ENCODE measurements around the gene TECPR1. TPM values are rescaled to one million over a fixed set of nuclear protein-coding genes. Genes with fewer than 3 reads are reported as not detected.

TECPR1 gene
- total and polyA plus RNA-seq, 2 of the 8 experiments (the other 6 are each of a cell fraction or from before 2014, with no cell fraction given) = 1.3 to 11.1 TPM

DNA sequence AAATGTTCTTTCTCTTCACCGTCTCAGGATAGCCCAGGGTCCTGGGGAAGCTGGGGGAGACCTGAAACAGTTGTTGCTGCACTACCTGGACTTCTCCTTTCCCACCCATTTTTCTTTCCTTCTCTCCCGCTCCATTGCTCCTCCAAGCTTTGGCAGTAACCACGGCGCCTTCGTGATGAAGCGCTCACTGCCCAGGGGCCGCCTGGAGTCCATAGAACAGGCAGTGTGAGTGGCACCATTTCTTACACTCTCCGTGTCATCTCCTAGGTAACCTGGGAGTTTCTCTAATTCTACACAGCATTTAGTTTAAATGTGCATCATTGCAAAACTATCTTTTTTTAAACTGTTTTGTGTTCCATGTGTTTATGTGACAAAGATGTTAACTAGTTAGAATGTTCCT, 81.1 kb downstream of the TECPR1 start (continued):
- TF ChIP-seq, protein P1, sequence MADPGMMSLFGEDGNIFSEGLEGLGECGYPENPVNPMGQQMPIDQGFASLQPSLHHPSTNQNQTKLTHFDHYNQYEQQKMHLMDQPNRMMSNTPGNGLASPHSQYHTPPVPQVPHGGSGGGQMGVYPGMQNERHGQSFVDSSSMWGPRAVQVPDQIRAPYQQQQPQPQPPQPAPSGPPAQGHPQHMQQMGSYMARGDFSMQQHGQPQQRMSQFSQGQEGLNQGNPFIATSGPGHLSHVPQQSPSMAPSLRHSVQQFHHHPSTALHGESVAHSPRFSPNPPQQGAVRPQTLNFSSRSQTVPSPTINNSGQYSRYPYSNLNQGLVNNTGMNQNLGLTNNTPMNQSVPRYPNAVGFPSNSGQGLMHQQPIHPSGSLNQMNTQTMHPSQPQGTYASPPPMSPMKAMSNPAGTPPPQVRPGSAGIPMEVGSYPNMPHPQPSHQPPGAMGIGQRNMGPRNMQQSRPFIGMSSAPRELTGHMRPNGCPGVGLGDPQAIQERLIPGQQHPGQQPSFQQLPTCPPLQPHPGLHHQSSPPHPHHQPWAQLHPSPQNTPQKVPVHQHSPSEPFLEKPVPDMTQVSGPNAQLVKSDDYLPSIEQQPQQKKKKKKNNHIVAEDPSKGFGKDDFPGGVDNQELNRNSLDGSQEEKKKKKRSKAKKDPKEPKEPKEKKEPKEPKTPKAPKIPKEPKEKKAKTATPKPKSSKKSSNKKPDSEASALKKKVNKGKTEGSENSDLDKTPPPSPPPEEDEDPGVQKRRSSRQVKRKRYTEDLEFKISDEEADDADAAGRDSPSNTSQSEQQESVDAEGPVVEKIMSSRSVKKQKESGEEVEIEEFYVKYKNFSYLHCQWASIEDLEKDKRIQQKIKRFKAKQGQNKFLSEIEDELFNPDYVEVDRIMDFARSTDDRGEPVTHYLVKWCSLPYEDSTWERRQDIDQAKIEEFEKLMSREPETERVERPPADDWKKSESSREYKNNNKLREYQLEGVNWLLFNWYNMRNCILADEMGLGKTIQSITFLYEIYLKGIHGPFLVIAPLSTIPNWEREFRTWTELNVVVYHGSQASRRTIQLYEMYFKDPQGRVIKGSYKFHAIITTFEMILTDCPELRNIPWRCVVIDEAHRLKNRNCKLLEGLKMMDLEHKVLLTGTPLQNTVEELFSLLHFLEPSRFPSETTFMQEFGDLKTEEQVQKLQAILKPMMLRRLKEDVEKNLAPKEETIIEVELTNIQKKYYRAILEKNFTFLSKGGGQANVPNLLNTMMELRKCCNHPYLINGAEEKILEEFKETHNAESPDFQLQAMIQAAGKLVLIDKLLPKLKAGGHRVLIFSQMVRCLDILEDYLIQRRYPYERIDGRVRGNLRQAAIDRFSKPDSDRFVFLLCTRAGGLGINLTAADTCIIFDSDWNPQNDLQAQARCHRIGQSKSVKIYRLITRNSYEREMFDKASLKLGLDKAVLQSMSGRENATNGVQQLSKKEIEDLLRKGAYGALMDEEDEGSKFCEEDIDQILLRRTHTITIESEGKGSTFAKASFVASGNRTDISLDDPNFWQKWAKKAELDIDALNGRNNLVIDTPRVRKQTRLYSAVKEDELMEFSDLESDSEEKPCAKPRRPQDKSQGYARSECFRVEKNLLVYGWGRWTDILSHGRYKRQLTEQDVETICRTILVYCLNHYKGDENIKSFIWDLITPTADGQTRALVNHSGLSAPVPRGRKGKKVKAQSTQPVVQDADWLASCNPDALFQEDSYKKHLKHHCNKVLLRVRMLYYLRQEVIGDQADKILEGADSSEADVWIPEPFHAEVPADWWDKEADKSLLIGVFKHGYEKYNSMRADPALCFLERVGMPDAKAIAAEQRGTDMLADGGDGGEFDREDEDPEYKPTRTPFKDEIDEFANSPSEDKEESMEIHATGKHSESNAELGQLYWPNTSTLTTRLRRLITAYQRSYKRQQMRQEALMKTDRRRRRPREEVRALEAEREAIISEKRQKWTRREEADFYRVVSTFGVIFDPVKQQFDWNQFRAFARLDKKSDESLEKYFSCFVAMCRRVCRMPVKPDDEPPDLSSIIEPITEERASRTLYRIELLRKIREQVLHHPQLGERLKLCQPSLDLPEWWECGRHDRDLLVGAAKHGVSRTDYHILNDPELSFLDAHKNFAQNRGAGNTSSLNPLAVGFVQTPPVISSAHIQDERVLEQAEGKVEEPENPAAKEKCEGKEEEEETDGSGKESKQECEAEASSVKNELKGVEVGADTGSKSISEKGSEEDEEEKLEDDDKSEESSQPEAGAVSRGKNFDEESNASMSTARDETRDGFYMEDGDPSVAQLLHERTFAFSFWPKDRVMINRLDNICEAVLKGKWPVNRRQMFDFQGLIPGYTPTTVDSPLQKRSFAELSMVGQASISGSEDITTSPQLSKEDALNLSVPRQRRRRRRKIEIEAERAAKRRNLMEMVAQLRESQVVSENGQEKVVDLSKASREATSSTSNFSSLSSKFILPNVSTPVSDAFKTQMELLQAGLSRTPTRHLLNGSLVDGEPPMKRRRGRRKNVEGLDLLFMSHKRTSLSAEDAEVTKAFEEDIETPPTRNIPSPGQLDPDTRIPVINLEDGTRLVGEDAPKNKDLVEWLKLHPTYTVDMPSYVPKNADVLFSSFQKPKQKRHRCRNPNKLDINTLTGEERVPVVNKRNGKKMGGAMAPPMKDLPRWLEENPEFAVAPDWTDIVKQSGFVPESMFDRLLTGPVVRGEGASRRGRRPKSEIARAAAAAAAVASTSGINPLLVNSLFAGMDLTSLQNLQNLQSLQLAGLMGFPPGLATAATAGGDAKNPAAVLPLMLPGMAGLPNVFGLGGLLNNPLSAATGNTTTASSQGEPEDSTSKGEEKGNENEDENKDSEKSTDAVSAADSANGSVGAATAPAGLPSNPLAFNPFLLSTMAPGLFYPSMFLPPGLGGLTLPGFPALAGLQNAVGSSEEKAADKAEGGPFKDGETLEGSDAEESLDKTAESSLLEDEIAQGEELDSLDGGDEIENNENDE (IDR thresholded peaks at IDR 0.05; ENCODE audit: insufficient replicate concordance, low read length) = no peak
- no peak for TF ChIP-seq HDAC2 (IDR thresholded peaks at IDR 0.05; ENCODE audit: borderline replicate concordance in 1 of 2, low read depth in 2 of 2, low read length in 2 of 2)
- TF ChIP-seq, protein P2, sequence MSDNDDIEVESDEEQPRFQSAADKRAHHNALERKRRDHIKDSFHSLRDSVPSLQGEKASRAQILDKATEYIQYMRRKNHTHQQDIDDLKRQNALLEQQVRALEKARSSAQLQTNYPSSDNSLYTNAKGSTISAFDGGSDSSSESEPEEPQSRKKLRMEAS (IDR thresholded peaks at IDR 0.05) = no peak
